Measurements from ENCODE around the gene MEGF11.

DNA sequence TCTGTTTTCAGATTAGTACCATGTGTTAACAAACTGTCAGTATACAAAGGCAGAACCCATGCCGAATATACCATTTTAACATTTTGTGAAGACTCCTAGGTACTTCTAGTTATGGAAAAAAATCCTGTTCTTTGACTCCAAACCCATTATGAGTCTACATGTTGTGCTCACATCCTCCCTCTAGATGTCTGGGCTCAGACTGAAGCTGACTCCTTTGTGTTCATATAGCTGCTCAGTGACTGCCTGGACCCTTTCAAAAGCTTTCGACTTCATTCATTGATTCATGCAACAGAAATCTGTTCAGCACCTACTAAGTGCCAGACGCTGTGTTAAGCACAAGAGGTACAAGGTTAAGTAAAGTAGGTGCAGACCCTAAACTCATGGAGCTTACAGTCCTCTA lies 60.5 kb downstream of the MEGF11 start:
- TF ChIP-seq, protein P1, sequence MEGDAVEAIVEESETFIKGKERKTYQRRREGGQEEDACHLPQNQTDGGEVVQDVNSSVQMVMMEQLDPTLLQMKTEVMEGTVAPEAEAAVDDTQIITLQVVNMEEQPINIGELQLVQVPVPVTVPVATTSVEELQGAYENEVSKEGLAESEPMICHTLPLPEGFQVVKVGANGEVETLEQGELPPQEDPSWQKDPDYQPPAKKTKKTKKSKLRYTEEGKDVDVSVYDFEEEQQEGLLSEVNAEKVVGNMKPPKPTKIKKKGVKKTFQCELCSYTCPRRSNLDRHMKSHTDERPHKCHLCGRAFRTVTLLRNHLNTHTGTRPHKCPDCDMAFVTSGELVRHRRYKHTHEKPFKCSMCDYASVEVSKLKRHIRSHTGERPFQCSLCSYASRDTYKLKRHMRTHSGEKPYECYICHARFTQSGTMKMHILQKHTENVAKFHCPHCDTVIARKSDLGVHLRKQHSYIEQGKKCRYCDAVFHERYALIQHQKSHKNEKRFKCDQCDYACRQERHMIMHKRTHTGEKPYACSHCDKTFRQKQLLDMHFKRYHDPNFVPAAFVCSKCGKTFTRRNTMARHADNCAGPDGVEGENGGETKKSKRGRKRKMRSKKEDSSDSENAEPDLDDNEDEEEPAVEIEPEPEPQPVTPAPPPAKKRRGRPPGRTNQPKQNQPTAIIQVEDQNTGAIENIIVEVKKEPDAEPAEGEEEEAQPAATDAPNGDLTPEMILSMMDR (IDR thresholded peaks at IDR 0.05): no peak
- TF ChIP-seq POLR2A (IDR thresholded peaks at IDR 0.05): no peak
